ENCODE results near the gene METTL15.
"Not testable (repeated sequence)": the region's sequence is repeated elsewhere in the genome, so short reads cannot be mapped to it uniquely, and the experiment has no call there.

The METTL15 gene

GRCh38 chr11:28223577-28223976 lies 115.4 kb downstream of the METTL15 start:
- no peak for DNase-seq (ENCODE audit: low spot score)

GRCh38 chr11:28223994-28224393 lies 115.8 kb downstream of the METTL15 start:
- no peak for DNase-seq (ENCODE audit: low spot score)

- no peak for DNase-seq (ENCODE audit: low spot score)
Measured at GRCh38 chr11:28227460-28227859, 119.3 kb downstream of the METTL15 start.

GRCh38 chr11:28228196-28228895 lies 120.2 kb downstream of the METTL15 start:
- no peak for DNase-seq (ENCODE audit: low spot score)

- DNase-seq (ENCODE audit: low spot score): no peak
Measured at GRCh38 chr11:28231475-28231874, 123.3 kb downstream of the METTL15 start.

GRCh38 chr11:28232649-28233048 lies 124.5 kb downstream of the METTL15 start:
- no peak for DNase-seq (ENCODE audit: low spot score)

GRCh38 chr11:28241760-28242159 lies 133.6 kb downstream of the METTL15 start:
- no peak for DNase-seq (ENCODE audit: low spot score)

GRCh38 chr11:28242596-28242995 lies 134.4 kb downstream of the METTL15 start:
- no peak for DNase-seq (ENCODE audit: low spot score)

GRCh38 chr11:28243061-28243460 lies 134.9 kb downstream of the METTL15 start:
- no peak for DNase-seq (ENCODE audit: low spot score)

- DNase-seq (ENCODE audit: low spot score): no peak
Measured at GRCh38 chr11:28243581-28243980, 135.4 kb downstream of the METTL15 start.

GRCh38 chr11:28245131-28245530 lies 136.9 kb downstream of the METTL15 start:
- no peak for DNase-seq (ENCODE audit: low spot score)

GRCh38 chr11:28250192-28250591 lies 142.0 kb downstream of the METTL15 start:
- DNase-seq (ENCODE audit: low spot score): no peak

- DNase-seq (ENCODE audit: low spot score): no peak
Measured at GRCh38 chr11:28251257-28251656, 143.1 kb downstream of the METTL15 start.

- DNase-seq (ENCODE audit: low spot score): no peak
Measured at GRCh38 chr11:28257761-28258160, 149.6 kb downstream of the METTL15 start.

- DNase-seq (ENCODE audit: low spot score): no peak
Measured at GRCh38 chr11:28259177-28259843, 151.1 kb downstream of the METTL15 start.

- no peak for DNase-seq (ENCODE audit: low spot score)
Measured at GRCh38 chr11:28268925-28269324, 160.7 kb downstream of the METTL15 start.

GRCh38 chr11:28269586-28269985 lies 161.4 kb downstream of the METTL15 start:
- DNase-seq (ENCODE audit: low spot score): peak; percentile 7

GRCh38 chr11:28272247-28272646 lies 164.1 kb downstream of the METTL15 start:
- DNase-seq (ENCODE audit: low spot score): not testable (repeated sequence)

- DNase-seq (ENCODE audit: low spot score): no peak
Measured at GRCh38 chr11:28274216-28274615, 166.0 kb downstream of the METTL15 start.

GRCh38 chr11:28284196-28284595 lies 176.0 kb downstream of the METTL15 start:
- DNase-seq (ENCODE audit: low spot score): no peak

- peak; percentile 8 for DNase-seq (ENCODE audit: low spot score)
Measured at GRCh38 chr11:28289444-28289843, 181.3 kb downstream of the METTL15 start.

GRCh38 chr11:28290995-28291394 lies 182.8 kb downstream of the METTL15 start:
- not testable (repeated sequence) for DNase-seq (ENCODE audit: low spot score)

- DNase-seq (ENCODE audit: low spot score): no peak
Measured at GRCh38 chr11:28296426-28296825, 188.2 kb downstream of the METTL15 start.

GRCh38 chr11:28298209-28298608 lies 190.0 kb downstream of the METTL15 start:
- DNase-seq (ENCODE audit: low spot score): no peak

Data from iPS-NIHi11 (cell line).